AG10803 (cell line): Measurements from ENCODE around the gene PRDM5.

ENCODE experiments used
- DNase-seq: peaks from one replicate; pipeline ENCODE4 v3.0.0; 2010; ENCODE audit warnings: low read depth
- H3K4me3 ChIP-seq: 2 replicates; pipeline ENCODE4 v1.5.1; 2011; ENCODE audit warnings: mild to moderate bottlenecking, low read length, control low read depth
- CTCF ChIP-seq: conservative IDR thresholded peaks from 2 replicates; pipeline ENCODE4 v1.5.1; 2011; ENCODE audit warnings: mild to moderate bottlenecking, low read length, control low read depth, inconsistent platforms

The PRDM5 gene

DNA sequence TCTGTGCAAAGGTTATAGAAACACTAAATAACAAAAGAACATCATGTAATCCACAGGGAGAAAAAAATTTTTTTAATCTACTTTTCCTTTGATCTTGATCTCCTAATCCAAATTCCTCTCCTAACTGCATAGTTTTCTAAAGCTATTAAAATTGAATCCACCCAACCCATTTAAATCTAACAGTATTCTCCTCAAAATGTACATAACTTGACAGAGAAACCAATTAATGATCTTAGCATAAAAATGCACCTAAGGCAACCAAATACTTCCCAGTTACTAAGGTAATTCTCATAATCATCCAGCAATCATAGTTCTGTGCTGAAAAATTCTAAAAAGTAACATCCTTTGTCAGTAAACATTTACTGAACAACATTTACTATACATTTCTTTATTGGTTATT is 60.7 kb downstream of the PRDM5 start:
- H3K4me3 ChIP-seq, result no peak overlapping the region
- TF ChIP-seq CTCF, result no peak
- no peak for DNase-seq

DNA sequence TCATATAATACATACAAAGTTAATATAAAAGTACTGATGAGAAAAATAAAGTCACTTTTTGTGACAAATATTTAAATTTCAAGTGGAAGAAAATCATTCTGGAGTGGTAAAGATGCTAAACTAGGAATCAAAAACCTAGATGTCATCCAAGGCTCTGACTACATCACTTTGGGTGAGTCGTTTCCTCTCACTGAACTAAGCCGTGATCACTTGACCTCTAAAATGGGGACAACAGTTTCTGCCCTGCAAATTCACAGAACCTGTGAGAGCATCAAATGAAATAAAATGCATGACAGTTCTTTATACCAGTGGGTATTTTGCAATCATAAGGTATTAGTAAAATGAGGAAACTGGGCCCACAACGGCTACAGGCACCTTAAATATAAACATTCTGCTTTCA is 63.8 kb downstream of the PRDM5 start:
- TF ChIP-seq CTCF, result no peak
- peak; percentile 18 for DNase-seq
- H3K4me3 ChIP-seq, result no peak overlapping the region

- DNase-seq, result peak; percentile 77
- no peak overlapping the region for H3K4me3 ChIP-seq
- no peak for TF ChIP-seq CTCF
Measured at GRCh38 chr4:120857312-120857711, 65.2 kb downstream of the PRDM5 start.

DNA sequence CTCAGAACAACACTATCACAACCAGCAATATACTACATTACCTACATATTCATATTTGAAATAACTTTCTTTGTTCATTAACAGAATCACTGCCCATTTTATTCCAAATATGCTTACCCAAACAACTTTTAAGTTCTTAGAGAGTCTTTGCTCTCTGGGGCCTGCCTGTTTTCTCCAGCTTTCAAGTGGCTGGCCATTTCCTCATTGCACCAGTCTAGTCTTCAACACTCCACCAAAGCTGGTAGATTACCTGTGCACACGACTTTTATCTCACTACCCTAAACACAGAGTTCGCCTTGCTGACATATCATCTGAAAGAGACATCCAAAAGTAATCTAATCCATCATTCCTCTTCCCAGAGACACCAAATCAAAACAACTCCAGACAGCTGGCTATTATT is 66.2 kb downstream of the PRDM5 start:
- DNase-seq, result no peak
- H3K4me3 ChIP-seq, result no peak overlapping the region
- TF ChIP-seq CTCF, result no peak

DNA sequence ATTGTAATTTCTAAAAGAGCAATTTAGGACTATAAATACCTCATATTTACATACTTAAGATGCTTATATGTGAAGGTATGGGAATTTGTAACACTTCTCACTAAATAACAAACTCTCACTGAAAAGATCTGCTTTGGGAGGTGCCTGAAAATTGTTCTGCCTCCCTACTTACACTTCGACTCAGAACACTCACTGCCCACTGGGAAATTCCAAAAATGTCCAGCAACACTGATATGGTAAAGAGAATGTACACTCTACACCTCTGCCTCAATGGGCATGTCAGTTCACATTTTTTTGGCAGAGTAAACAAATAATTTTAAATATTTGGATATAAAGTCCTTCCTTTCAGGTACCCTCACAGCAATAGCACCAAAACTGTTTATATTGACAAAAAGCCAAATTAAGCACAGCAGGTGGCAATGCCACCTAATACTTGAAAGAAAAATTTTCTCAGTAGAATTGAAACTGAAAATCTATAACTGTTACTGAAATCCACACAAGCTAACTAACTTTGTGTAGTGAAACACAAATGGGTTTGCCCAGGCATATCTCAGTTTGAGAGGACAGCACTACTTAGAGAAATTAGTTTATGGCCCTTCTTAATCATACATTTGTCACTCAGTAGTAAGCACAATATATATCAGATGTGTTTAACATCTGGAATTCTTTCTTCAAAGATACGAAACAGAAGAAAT is 67.1 kb downstream of the PRDM5 start:
- no peak for DNase-seq
- H3K4me3 ChIP-seq, result no peak overlapping the region
- TF ChIP-seq CTCF, result no peak

- H3K4me3 ChIP-seq, result no peak overlapping the region
- DNase-seq, result peak; percentile 49
- TF ChIP-seq CTCF, result no peak
Measured at GRCh38 chr4:120853161-120853935, 69.2 kb downstream of the PRDM5 start.
